Nephron (organoid): ENCODE results near the gene UBE2R2.
A peak's percentile ranks its signal among the peaks of the same experiment; 100 is the strongest.

ENCODE experiments used
- H3K27ac Mint-ChIP-seq, 3 experiments: 2 replicates each; pipeline ENCODE4 v1.8.0; 2020; ENCODE audit warnings: mixed read lengths in 3 of 3, mild to moderate bottlenecking in 2 of 3, moderate library complexity in 1 of 3
- H3K27me3 Mint-ChIP-seq: 2 replicates; pipeline ENCODE4 v1.8.0; 2021; ENCODE audit warnings: low read depth, mild to moderate bottlenecking, moderate library complexity, mixed read lengths
- H3K36me3 Mint-ChIP-seq: 2 replicates; pipeline ENCODE4 v1.8.0; 2020; ENCODE audit warnings: low read depth, mixed read lengths
- H3K4me1 Mint-ChIP-seq: 2 replicates; pipeline ENCODE4 v1.8.0; 2020; ENCODE audit warnings: mixed read lengths
- H3K4me3 Mint-ChIP-seq, 3 experiments: 2 replicates each; pipeline ENCODE4 v1.8.0; 2020; ENCODE audit warnings: mild to moderate bottlenecking in 3 of 3, mixed read lengths in 3 of 3, moderate library complexity in 2 of 3
- H3K9me3 Mint-ChIP-seq: 2 replicates; pipeline ENCODE4 v1.8.0; 2020; ENCODE audit warnings: mixed read lengths
- TF ChIP-seq, protein P1 (sequence below), 3 experiments: fragments of 200-600 bp; sonication (generic); IDR thresholded peaks; one replicate each; pipeline ENCODE4 v1.5.0; 2021; ENCODE audit warnings: antibody characterized with exemption in 3 of 3; ENCODE audit not compliant: unreplicated experiment in 3 of 3

Gene UBE2R2

DNA sequence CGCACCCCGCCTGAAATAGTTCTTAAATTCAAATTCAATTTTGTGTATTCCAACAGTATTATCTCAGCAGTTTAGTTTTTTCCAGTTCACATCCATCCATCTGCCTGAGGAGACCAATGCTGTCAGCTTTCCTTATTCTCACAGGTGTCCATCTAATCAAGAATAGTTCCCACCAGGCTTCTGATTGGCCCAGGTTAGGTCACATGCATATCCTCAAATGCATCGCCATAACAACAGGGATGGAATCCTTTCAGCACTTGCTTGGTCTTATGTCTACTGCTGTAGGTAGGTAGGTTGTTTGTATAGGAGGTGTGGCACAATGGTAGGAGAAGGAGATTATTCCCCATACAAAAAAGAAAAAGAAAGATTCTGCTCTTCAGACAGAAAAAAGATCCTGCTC, 91.2 kb downstream of the UBE2R2 start:
- Mint-ChIP-seq H3K4me1 (peaks cover 5% of the 10 kb centered on the region), H3K36me3 (peaks cover 31% of the 10 kb centered on the region), H3K9me3 (no peaks in the 10 kb centered on the region), H3K27me3 (no peaks in the 10 kb centered on the region), H3K27ac (peak overlapping the region in 1 of 3 experiments; percentile 59), H3K4me3 (no peak overlapping the region)
- TF ChIP-seq, protein P1, sequence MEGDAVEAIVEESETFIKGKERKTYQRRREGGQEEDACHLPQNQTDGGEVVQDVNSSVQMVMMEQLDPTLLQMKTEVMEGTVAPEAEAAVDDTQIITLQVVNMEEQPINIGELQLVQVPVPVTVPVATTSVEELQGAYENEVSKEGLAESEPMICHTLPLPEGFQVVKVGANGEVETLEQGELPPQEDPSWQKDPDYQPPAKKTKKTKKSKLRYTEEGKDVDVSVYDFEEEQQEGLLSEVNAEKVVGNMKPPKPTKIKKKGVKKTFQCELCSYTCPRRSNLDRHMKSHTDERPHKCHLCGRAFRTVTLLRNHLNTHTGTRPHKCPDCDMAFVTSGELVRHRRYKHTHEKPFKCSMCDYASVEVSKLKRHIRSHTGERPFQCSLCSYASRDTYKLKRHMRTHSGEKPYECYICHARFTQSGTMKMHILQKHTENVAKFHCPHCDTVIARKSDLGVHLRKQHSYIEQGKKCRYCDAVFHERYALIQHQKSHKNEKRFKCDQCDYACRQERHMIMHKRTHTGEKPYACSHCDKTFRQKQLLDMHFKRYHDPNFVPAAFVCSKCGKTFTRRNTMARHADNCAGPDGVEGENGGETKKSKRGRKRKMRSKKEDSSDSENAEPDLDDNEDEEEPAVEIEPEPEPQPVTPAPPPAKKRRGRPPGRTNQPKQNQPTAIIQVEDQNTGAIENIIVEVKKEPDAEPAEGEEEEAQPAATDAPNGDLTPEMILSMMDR (IDR thresholded peaks at IDR 0.05; ENCODE audit: unreplicated experiment in 3 of 3), result no peak

DNA sequence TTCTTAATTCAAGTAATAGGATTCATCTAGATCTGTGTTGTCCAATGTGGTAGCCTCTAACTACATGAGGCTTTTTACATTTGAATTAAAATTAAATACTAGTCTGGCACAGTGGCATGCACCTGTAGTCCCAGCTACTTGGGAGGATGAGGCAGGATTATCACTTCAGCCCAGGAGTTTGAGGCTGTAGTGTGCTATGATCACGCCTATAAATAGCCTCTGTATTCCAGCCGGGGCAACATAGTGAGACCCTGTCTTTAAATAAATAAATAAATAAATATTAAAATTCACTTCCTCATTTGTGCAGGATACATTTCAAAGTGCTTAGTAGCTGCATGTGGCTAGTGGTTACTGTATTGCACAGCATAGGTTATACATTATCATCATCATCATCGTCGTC, 91.8 kb downstream of the UBE2R2 start:
- H3K4me1 Mint-ChIP-seq, result peaks cover 5% of the 10 kb centered on the region

DNA sequence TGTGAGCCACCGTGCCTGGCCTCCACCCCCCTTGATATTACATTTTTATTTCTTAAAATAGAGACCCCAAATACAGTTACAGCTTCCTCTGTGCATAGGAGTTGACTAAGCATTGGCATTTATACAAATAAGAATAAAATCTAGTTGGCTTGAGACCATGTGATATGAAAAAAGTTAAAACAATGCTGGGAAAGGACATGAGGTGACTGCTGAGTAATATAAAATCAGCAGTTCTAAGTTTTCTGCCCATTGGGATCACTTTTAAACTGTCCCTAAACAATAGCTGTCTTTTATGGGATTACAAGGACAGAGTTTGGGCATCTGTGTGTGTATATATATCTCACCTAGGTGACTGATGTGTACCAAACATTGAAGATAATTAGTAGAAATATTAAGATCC, 96.6 kb downstream of the UBE2R2 start:
- H3K27ac Mint-ChIP-seq, result no peak overlapping the region
- H3K4me3 Mint-ChIP-seq, result no peak overlapping the region
- peaks cover 10% of the 10 kb centered on the region for H3K4me1 Mint-ChIP-seq
- no peaks in the 10 kb centered on the region for H3K9me3 Mint-ChIP-seq
- peaks cover 57% of the 10 kb centered on the region for H3K36me3 Mint-ChIP-seq
- no peaks in the 10 kb centered on the region for H3K27me3 Mint-ChIP-seq
- TF ChIP-seq, protein P1 (IDR thresholded peaks at IDR 0.05; ENCODE audit: unreplicated experiment in 3 of 3), result no peak

More for the DNA sequence above, 91.8 kb downstream of the UBE2R2 start:
- no peaks in the 10 kb centered on the region for H3K27me3 Mint-ChIP-seq
- H3K27ac Mint-ChIP-seq, result no peak overlapping the region
- TF ChIP-seq, protein P1 (IDR thresholded peaks at IDR 0.05; ENCODE audit: unreplicated experiment in 3 of 3), result no peak
- H3K36me3 Mint-ChIP-seq, result peaks cover 31% of the 10 kb centered on the region
- no peaks in the 10 kb centered on the region for H3K9me3 Mint-ChIP-seq
- no peak overlapping the region for H3K4me3 Mint-ChIP-seq

DNA sequence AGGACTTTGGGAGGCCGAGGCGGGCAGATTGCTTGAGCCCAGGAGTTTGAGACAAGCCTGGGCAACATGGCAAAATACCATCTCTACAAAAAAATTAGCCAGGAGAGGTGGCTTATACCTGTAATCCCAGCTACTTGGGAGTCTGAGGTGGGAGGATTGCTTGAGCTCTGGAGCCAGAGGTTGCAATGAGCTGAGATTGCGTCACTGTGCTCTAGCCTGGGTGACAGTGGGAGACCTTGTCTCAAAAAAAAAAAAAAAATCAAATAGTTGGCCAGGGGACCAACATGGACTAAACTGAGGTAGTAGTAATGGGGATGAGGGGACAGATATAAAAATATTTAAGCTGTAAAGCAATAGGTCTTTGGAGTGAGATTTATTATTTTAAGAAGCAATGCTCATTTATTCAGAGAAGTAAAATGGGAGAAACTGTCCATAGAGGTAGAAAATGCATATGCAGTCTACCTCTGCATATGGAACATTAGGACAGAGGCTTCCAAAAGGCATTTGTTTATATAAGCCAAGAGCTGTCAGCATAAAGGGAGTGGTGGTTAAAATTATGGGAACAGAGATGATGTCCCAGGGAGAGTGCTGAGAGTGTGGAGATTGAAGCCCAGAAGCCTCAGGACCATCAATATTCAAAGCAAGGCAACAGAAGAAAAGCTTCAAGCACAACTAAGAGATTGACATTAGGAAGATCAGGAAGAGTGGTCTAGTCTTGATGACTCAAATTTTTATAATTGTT, 98.1 kb downstream of the UBE2R2 start:
- no peaks in the 10 kb centered on the region for H3K27me3 Mint-ChIP-seq
- H3K4me1 Mint-ChIP-seq, result peaks cover 10% of the 10 kb centered on the region
- H3K4me3 Mint-ChIP-seq, result no peak overlapping the region
- peaks cover 69% of the 10 kb centered on the region for H3K36me3 Mint-ChIP-seq
- TF ChIP-seq, protein P1 (IDR thresholded peaks at IDR 0.05; ENCODE audit: unreplicated experiment in 3 of 3), result no peak
- no peaks in the 10 kb centered on the region for H3K9me3 Mint-ChIP-seq
- H3K27ac Mint-ChIP-seq, result peak overlapping the region; percentile 11 to 61 (median 55)

DNA sequence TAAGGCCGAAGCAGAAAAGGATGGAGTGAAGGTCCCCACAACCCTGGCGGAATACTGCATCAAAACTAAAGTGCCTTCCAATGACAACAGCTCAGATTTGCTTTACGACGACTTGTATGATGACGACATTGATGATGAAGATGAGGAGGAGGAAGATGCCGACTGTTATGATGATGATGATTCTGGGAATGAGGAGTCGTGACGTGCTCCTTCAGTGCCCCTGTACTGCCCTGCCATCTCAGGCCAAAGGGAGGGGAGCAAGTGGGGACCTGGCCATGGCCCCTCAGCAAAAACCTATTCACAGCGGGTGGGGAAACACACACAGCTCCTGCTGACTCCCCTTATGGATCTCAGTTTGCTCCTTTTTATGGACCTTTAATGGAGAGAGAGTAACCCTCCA, 100.1 kb downstream of the UBE2R2 start:
- peak overlapping the region in 1 of 3 experiments; percentile 4 for H3K27ac Mint-ChIP-seq
- TF ChIP-seq, protein P1 (IDR thresholded peaks at IDR 0.05; ENCODE audit: unreplicated experiment in 3 of 3), result no peak
- H3K27me3 Mint-ChIP-seq, result no peaks in the 10 kb centered on the region
- no peaks in the 10 kb centered on the region for H3K9me3 Mint-ChIP-seq
- H3K36me3 Mint-ChIP-seq, result peaks cover 84% of the 10 kb centered on the region
- H3K4me1 Mint-ChIP-seq, result peaks cover 10% of the 10 kb centered on the region
- H3K4me3 Mint-ChIP-seq, result no peak overlapping the region
